Upper lobe of left lung (tissue), 6 donors: ENCODE measurements around the gene ABCC5. TPM values are rescaled to one million over a fixed set of nuclear protein-coding genes. Genes with fewer than 3 reads are reported as not detected.

Experiments
- ATAC-seq, 2 donors: fragments of 200-7000 bp; cut with Tn5 transposase; one replicate each; pipeline ENCODE4 v1.9.1; 2022; ENCODE audit warnings: mild to moderate bottlenecking in 2 of 2, moderate library complexity in 2 of 2; ENCODE audit not compliant: low FRiP score in 2 of 2
- DNase-seq, 2 donors: peaks; one replicate each; pipeline ENCODE4 v3.0.0-alpha.2; 2019 to 2020
- H3K27ac ChIP-seq, 4 donors: fragments of 200-600 bp; sonication (generic); one replicate each; pipeline ENCODE4 v1.5.1; 2016 to 2019
- H3K27me3 ChIP-seq, 4 donors: fragments of 200-600 bp; sonication (generic); one replicate each; pipeline ENCODE4 v1.5.1; 2017 to 2019
- H3K36me3 ChIP-seq, 4 donors: fragments of 200-600 bp; sonication (generic); one replicate each; pipeline ENCODE4 v1.5.1; 2016 to 2019
- H3K4me1 ChIP-seq, 4 donors: fragments of 200-600 bp; sonication (generic); one replicate each; pipeline ENCODE4 v1.5.1; 2018 to 2019
- H3K4me3 ChIP-seq, 4 donors: fragments of 200-600 bp; sonication (generic); one replicate each; pipeline ENCODE4 v1.5.1; 2017 to 2019; ENCODE audit warnings: mild to moderate bottlenecking in 2 of 4, moderate library complexity in 1 of 4
- H3K9me3 ChIP-seq, 4 donors: fragments of 200-600 bp; sonication (generic); one replicate each; pipeline ENCODE4 v1.5.1; 2018 to 2019
- EP300 ChIP-seq, 4 donors: sonication (generic); formaldehyde crosslinking; IDR thresholded peaks; one replicate each; pipeline ENCODE4 v1.5.1; 2017; ENCODE audit warnings: antibody characterized with exemption in 4 of 4, control low read depth in 2 of 4
- POLR2A ChIP-seq, 4 donors: fragments of 450-650 bp; IDR thresholded peaks; one replicate each; pipeline ENCODE4 v1.5.1; 2016 to 2017; ENCODE audit warnings: antibody characterized with exemption in 4 of 4, mild to moderate bottlenecking in 2 of 4
- POLR2AphosphoS5 ChIP-seq, 2 donors: sonication (generic); formaldehyde crosslinking; IDR thresholded peaks; one replicate each; pipeline ENCODE4 v1.5.1; 2017; ENCODE audit warnings: antibody characterized with exemption in 2 of 2
- WGBS, 2 donors: methylation state at CpG; one replicate each; pipeline ENCODE4 v1.1.5; 2017 to 2018; 5-methylcytosine and 5-hydroxymethylcytosine counted together
- small RNA-seq, 4 donors: library from RNA; depleted of rRNA; stranded (forward); fragments of <200 nt; gene quantifications; one replicate each; pipeline ENCODE3, GENCODE V24; 2016
- total RNA-seq, 6 donors: library from RNA; depleted of rRNA in 4 of 6; stranded (reverse); fragments of >200 nt in 4 of 6; gene quantifications; one replicate each; pipeline versions ENCODE4 v1.1.0 to v1.2.1, GENCODE V29; 2016 to 2021
- TF ChIP-seq, protein P1 (sequence below), 6 experiments: fragments of 450-650 bp in 4 of 6; fragments of 200-600 bp in 2 of 6; sonication (generic) in 2 of 6; IDR thresholded peaks; one replicate each; pipeline ENCODE4 v1.5.1; 2016 to 2019; ENCODE audit warnings: antibody characterized with exemption in 6 of 6
- donor health status: DM: no; HTN: no; CAD: no; lungs with moderate emphysema.
- donor health status: DM: no; HTN: yes; CAD: no; lungs with severe emphysema.

ABCC5 gene
- total RNA-seq, 6 donors from 2014 or later = 13.2 to 107 (median 27.1) TPM

DNA sequence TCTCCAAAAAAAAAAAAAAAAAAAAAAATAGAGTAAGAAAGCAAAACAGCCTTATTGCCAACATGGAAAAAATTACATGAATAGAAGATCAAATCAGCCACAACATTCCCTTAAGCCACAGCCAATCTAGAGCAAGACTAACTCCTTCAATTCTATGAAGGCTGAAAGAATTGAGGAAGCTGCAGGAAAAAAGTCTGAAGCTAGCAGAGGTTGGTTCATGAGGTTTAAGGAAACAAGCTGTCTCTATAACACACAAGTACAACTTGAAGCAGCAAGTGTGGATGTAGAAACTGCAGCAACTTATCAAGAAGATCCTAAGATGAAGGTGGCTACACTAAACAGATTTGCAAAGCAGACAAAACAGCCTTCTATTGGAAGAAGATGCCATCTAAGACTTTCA lies 142.3 kb downstream of the ABCC5 start:
- Histone ChIP-seq H3K4me3 (no peak overlapping the region), H3K27ac (no peak overlapping the region), H3K27me3 (no peaks in the 10 kb centered on the region), H3K9me3 (no peaks in the 10 kb centered on the region), H3K36me3 (no peaks in the 10 kb centered on the region), H3K4me1 (peaks cover 9 to 29% (median 17%) of the 10 kb centered on the region in 4 donors)
- ATAC-seq = no peak
- TF ChIP-seq, protein P1, sequence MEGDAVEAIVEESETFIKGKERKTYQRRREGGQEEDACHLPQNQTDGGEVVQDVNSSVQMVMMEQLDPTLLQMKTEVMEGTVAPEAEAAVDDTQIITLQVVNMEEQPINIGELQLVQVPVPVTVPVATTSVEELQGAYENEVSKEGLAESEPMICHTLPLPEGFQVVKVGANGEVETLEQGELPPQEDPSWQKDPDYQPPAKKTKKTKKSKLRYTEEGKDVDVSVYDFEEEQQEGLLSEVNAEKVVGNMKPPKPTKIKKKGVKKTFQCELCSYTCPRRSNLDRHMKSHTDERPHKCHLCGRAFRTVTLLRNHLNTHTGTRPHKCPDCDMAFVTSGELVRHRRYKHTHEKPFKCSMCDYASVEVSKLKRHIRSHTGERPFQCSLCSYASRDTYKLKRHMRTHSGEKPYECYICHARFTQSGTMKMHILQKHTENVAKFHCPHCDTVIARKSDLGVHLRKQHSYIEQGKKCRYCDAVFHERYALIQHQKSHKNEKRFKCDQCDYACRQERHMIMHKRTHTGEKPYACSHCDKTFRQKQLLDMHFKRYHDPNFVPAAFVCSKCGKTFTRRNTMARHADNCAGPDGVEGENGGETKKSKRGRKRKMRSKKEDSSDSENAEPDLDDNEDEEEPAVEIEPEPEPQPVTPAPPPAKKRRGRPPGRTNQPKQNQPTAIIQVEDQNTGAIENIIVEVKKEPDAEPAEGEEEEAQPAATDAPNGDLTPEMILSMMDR (IDR thresholded peaks at IDR 0.05) = no peak
- TF ChIP-seq POLR2A (IDR thresholded peaks at IDR 0.05) (no peak), POLR2AphosphoS5 (IDR thresholded peaks at IDR 0.05) (no peak), EP300 (IDR thresholded peaks at IDR 0.05) (no peak)
- no peak for DNase-seq

DNA sequence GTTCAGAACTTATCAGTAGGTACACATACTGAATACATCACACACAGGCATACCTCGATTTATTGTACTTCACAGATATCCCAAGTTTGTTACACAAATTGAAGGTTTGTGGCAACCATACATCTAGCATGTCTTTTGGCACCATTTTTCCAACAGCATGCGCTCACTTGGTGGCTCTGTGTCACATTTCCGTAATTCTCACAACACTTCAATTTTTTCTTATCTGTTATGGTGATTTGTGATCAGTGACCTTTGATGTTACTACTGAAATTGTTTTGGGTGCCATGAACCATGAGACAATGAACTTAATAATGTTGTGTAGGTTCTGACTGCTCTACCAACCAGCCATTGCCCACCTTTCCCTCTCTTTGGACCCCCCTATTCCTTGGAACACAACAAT lies 143.8 kb downstream of the ABCC5 start:
- no peaks in the 10 kb centered on the region for H3K27me3 ChIP-seq
- peaks cover 9 to 23% (median 15%) of the 10 kb centered on the region in 4 donors for H3K4me1 ChIP-seq
- H3K27ac ChIP-seq = no peak overlapping the region
- TF ChIP-seq POLR2A (IDR thresholded peaks at IDR 0.05) (no peak), EP300 (IDR thresholded peaks at IDR 0.05) (no peak)
- TF ChIP-seq, protein P1 (IDR thresholded peaks at IDR 0.05) = no peak
- DNase-seq (no peak), ATAC-seq (no peak)
- 78 to 93% methylated on average over 3 of the region's 3 CpGs for WGBS, 2 donors
- no peaks in the 10 kb centered on the region for H3K9me3 ChIP-seq
- no peaks in the 10 kb centered on the region for H3K36me3 ChIP-seq
- no peak overlapping the region for H3K4me3 ChIP-seq

DNA sequence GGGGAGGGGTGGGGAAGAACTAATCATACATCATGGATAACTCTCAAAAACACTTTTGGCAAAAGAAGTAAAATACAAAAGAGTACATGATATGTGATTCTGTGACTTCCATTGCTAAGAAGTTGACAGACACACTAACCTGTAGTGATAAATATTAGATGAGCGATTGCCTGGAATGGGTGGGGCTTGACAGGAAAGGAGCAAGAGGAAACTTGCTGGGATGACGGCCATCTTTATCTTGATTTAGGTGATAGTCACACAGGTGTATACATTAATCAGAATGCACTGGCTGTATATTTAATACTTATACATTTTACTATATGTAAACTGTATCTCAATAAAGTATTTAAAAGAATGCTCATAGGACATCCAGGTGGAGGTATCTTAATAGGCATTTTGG lies 146.1 kb downstream of the ABCC5 start:
- Histone ChIP-seq H3K9me3 (no peaks in the 10 kb centered on the region), H3K4me1 (peaks cover 0 to 11% (median 9%) of the 10 kb centered on the region in 4 donors), H3K27ac (no peak overlapping the region), H3K36me3 (peaks cover 2 to 14% (median 9%) of the 10 kb centered on the region in 4 donors), H3K4me3 (no peak overlapping the region), H3K27me3 (no peaks in the 10 kb centered on the region)
- no peak for ATAC-seq
- no peak for TF ChIP-seq POLR2A (IDR thresholded peaks at IDR 0.05)
- no peak for TF ChIP-seq POLR2AphosphoS5 (IDR thresholded peaks at IDR 0.05)
- TF ChIP-seq, protein P1 (IDR thresholded peaks at IDR 0.05) = no peak
- TF ChIP-seq EP300 (IDR thresholded peaks at IDR 0.05) = no peak
- DNase-seq = no peak
- 68 to 70% methylated on average over 2 of the region's 2 CpGs for WGBS, 2 donors

DNA sequence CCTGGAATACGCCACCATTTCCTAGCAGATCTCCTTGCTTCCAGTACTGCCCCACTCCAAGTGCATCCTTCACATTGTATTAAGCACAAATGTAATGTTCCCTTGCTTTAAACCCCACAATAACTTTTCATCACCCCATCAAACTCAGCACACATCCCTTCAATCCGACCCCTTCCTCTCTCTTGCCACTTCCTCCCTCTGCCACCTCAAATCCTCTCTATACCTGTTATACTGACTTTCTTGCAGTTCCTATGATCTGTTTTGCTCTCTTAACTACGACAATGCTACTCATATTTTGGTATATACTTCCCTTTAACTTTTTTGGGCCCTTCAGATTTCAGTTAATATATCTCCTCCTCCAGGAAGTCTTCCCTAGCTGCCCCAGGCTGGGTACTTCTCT lies 147.1 kb downstream of the ABCC5 start:
- H3K36me3 ChIP-seq = peaks cover 2 to 23% (median 16%) of the 10 kb centered on the region in 4 donors
- no peak overlapping the region for H3K27ac ChIP-seq
- no peaks in the 10 kb centered on the region for H3K27me3 ChIP-seq
- no peak overlapping the region for H3K4me3 ChIP-seq
- no peaks in the 10 kb centered on the region for H3K9me3 ChIP-seq
- 72 to 84% methylated on average over 3 of the region's 3 CpGs for WGBS, 2 donors
- ATAC-seq = no peak
- DNase-seq = no peak
- H3K4me1 ChIP-seq = peaks cover 0 to 10% (median 4%) of the 10 kb centered on the region in 4 donors
- TF ChIP-seq, protein P1 (IDR thresholded peaks at IDR 0.05) = no peak
- TF ChIP-seq POLR2A (IDR thresholded peaks at IDR 0.05) = no peak
- no peak for TF ChIP-seq POLR2AphosphoS5 (IDR thresholded peaks at IDR 0.05)
- TF ChIP-seq EP300 (IDR thresholded peaks at IDR 0.05) = no peak

Small RNA genes lying within 50 kb of the gene (small RNA-seq; reads per million reads assigned to genes)
- 0 reads per million in 4 donors for gene MIR4448

Other genes starting within 250 kb of the ABCC5 start
- 1 to 10 TPM in 4 of 6 donors, under 1 TPM in 1, not detected in 1; 0.89 to 2.8 (median 2.1) TPM for gene MAP6D1, start 192.3 kb downstream of the ABCC5 start, total RNA-seq
- gene PARL, start 133.0 kb downstream of the ABCC5 start, total RNA-seq = 10 to 100 TPM; 32.5 to 51.0 (median 40.5) TPM
- not detected for gene HTR3D, start 13.9 kb upstream of the ABCC5 start, total RNA-seq
- 1 to 10 TPM in 2 of 6 donors, under 1 TPM in 2, not detected in 2; 0.23 to 2.4 (median 1.5) TPM for gene HTR3C, start 35.2 kb upstream of the ABCC5 start, total RNA-seq
- gene HTR3E, start 79.2 kb upstream of the ABCC5 start, total RNA-seq = not detected
- gene EIF2B5, start 117.5 kb upstream of the ABCC5 start, total RNA-seq = 10 to 100 TPM; 31.4 to 37.6 (median 34.2) TPM
- gene DVL3, start 137.5 kb upstream of the ABCC5 start, total RNA-seq = 100 to 1,000 TPM in 1 of 6 donors, 10 to 100 TPM in 5; 36.5 to 106 (median 62.8) TPM
- 100 to 1,000 TPM; 132 to 280 (median 198) TPM for gene AP2M1, start 157.0 kb upstream of the ABCC5 start, total RNA-seq
- gene ABCF3, start 168.3 kb upstream of the ABCC5 start, total RNA-seq = 100 to 1,000 TPM in 1 of 6 donors, 10 to 100 TPM in 5; 52.6 to 184 (median 73.1) TPM
- 1 to 10 TPM in 2 of 6 donors, under 1 TPM in 3, not detected in 1; 0.17 to 1.2 (median 0.51) TPM for gene VWA5B2, start 211.7 kb upstream of the ABCC5 start, total RNA-seq
- 10 to 100 TPM; 16.2 to 60.8 (median 37.6) TPM for gene ALG3, start 231.1 kb upstream of the ABCC5 start, total RNA-seq
- gene EEF1AKMT4, start 231.8 kb upstream of the ABCC5 start, total RNA-seq = 1 to 10 TPM; 1.8 to 8.8 (median 4.1) TPM
- under 1 TPM in 2 of 6 donors, not detected in 4; 0.26 to 0.44 TPM for gene CAMK2N2, start 243.7 kb upstream of the ABCC5 start, total RNA-seq